GM19463 (cell line): ENCODE data around the gene NPY1R.

ENCODE experiments used
- ATAC-seq: cut with Tn5 transposase; IDR thresholded peaks from one replicate; pipeline ENCODE4 v1.9.1; 2021; ENCODE audit warnings: mild to moderate bottlenecking, moderate library complexity; ENCODE audit not compliant: unreplicated experiment

The NPY1R gene

DNA sequence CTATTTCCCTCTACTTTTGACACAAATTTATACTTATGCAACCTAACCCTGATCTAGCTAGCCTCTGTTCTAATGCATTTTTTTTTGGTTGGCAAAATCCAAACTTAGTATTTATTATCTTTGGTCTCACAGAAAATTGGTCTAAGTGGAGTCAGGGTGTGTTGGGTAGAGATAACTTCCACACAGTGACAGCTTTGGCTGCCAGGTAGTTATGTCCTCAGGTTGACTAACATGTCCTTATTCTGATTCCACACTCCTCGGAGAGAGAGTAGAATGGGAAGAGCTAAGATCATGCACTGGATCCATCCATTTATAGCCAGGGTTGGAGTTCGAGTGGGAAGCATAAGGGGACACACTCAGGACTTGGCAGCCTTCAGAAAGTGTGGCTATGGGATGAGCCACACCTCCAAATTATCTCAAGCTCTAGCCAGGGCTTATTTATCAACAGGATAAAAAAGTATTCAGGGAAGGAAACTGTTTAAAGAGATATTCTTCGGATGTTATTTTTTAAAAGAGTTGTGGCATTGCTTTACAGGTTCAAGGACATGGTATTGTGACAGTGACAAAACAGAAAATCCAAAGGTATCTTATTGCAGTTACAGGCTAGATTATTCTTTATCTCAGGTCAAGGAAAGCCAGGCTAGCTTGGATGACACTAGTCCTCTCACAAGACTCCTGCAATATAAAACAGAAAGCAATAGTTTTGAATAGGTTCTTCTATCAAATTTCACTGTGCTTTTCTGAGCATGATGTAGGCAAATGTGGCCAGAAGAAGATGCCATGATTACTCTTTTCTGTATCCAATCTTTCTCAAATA, 51.5 kb downstream of the NPY1R start:
- no peak for ATAC-seq

DNA sequence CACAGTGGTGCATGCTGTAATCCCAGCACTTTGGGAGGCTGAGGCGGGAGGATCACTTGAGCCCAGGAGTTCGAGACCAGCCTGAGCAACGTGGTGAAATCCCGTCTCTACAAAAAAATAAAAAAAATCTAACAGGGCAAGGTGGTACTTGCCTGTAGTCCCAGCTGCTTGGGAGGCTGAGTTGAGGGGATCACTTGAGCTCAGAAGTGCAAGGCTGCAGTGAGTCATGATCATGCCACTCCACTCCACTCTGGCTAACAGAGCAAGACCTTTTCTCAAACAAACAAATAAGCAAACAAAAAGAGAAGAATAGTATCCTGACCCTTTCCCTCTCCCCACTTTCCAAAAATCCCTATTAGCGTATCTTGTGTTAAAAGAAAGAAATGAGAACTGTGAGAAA, 52.7 kb downstream of the NPY1R start:
- ATAC-seq: no peak

DNA sequence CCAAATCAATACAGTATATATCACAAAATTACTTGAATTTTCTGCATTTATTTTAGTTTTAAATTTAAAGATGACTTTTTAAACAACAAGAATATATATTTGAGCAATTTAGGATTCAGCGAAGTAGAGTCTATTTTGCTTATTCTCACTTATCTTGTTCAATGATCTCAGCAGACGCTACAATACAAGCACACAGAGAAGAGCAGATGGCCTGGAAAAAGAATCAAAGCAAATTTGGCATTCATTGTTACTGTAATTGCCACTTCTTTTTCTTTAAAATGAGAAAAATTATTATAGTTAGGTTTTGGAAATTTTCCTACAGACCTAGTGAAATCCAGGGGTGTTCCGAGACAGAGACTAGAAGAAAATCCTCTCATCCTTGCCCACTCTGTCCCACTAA, 57.5 kb downstream of the NPY1R start:
- ATAC-seq: no peak
